Coronary artery (tissue), 2 donors: ENCODE measurements around the gene FXYD7.

Experiments used
- DNase-seq: peaks from one replicate; pipeline ENCODE4 v3.0.0-alpha.2; 2017; ENCODE audit warnings: low spot score
- H3K27ac ChIP-seq, 2 donors: fragments of 200-600 bp; sonication (generic); one replicate each; pipeline ENCODE4 v1.5.1; 2016 to 2019
- H3K4me3 ChIP-seq: fragments of 200-600 bp; sonication (generic); 2 replicates; pipeline ENCODE4 v1.5.1; 2016; ENCODE audit warnings: mild to moderate bottlenecking, moderate library complexity
- CTCF ChIP-seq: fragments of 200-600 bp; sonication (generic); IDR thresholded peaks from one replicate; pipeline ENCODE4 v1.5.1; 2019; ENCODE audit warnings: antibody characterized with exemption

Gene FXYD7

GRCh38 chr19:35160629-35161433 is 17.8 kb downstream of the FXYD7 start:
- H3K4me3 ChIP-seq: no peak overlapping the region
- DNase-seq: no peak
- no peak overlapping the region for H3K27ac ChIP-seq
- TF ChIP-seq CTCF: no peak

GRCh38 chr19:35161434-35161743 is 18.3 kb downstream of the FXYD7 start:
- no peak overlapping the region for H3K4me3 ChIP-seq
- no peak for TF ChIP-seq CTCF
- no peak overlapping the region for H3K27ac ChIP-seq
- DNase-seq: no peak

- DNase-seq: no peak
- H3K27ac ChIP-seq: no peak overlapping the region
- no peak overlapping the region for H3K4me3 ChIP-seq
- TF ChIP-seq CTCF: no peak
These were observed 19.6 kb downstream of the FXYD7 start for GRCh38 chr19:35162471-35163326.

- no peak for DNase-seq
- Histone ChIP-seq H3K27ac (no peak overlapping the region), H3K4me3 (no peak overlapping the region)
- no peak for TF ChIP-seq CTCF
These were observed 21.4 kb downstream of the FXYD7 start for GRCh38 chr19:35164418-35164817.

GRCh38 chr19:35165200-35166058 is 22.4 kb downstream of the FXYD7 start:
- Histone ChIP-seq H3K27ac (no peak overlapping the region), H3K4me3 (peak overlapping the region; percentile 34)
- no peak for TF ChIP-seq CTCF
- DNase-seq: no peak

GRCh38 chr19:35166100-35167063 is 23.3 kb downstream of the FXYD7 start:
- Histone ChIP-seq H3K4me3 (peak overlapping the region; percentile 34), H3K27ac (no peak overlapping the region)
- DNase-seq: no peak
- TF ChIP-seq CTCF: no peak
